HG02973 (cell line): ENCODE measurements around the gene AP1G1.
"Not testable (repeated sequence)": the region's sequence is repeated elsewhere in the genome, so short reads cannot be mapped to it uniquely, and the experiment has no call there.

ENCODE experiments used
- ATAC-seq: cut with Tn5 transposase; IDR thresholded peaks from one replicate; pipeline ENCODE4 v1.9.1; 2021; ENCODE audit warnings: moderate library complexity; ENCODE audit not compliant: unreplicated experiment

The AP1G1 gene

DNA sequence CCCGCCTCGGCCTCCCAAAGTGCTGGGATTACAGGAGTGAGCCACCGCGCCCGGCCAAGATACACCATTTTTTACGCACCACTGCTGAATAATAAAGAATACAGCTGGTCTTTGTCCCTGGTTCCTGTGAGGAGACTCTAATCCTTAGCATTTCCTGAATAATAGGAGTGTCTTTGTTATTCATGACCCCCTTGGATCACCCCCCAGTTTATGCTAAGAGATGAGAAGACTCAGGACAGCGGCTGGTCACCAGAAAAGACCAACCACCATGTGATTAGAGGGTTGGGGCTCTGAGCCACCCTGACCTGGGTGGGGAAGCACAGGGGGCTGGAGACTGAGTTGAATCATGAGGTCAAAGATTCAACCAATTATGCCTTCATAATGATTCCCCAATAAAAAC is 101.4 kb downstream of the AP1G1 start:
- no peak for ATAC-seq

DNA sequence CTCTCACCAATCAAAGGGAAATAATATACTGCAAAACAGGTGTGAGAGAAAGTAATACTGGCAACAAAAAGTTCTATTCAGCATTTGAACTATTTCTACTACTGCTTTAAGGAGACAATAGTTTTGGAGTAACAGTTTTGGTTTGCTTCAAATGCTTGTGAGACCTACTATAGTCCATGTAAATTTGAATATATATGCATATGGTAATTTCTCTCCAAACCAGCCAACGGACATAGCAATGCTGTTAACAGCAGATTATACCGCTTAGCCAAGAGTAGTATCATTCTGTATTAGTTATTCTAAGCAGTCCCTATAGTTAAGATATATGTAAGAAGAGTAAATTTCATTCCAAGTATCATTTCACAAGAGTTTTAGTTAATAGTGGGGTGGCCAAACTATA is 102.6 kb downstream of the AP1G1 start:
- ATAC-seq = no peak

DNA sequence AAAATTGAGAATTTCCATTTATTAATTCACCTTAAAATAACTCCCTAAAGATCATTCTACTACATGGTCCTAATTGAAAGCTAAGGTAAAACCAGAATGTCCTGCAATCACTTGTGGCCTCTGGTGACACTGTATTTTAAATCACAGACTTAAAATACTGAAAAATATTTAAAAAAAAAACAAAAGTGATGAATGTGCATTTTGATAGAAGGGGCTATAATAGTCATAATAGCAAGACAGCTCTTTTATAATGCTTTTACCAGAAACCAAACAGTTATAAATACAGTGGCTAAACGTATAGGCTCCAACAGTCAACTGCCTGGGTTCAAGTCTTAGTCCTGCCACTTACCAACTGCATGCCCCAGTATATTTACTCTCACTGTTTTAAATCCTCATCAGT is 105.3 kb downstream of the AP1G1 start:
- no peak for ATAC-seq

DNA sequence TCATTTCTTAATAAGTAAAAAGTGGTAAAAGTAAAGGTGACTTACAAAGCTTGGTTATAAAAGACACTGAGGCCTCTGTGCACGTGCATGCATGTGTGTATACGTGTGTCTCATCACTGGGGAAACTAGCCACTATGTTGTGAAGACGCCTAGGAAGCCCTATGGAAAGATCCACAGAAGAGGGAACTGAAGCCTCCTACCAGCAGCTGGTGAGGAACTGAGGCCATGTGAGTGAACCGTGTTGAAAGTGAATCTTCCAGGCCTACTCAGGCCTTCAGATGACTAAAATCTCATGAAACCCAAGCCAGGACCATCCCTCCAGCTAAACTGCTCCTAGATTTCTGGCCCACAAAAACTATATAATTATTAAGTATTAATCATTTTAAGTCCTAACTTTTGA is 107.8 kb downstream of the AP1G1 start:
- ATAC-seq = no peak

DNA sequence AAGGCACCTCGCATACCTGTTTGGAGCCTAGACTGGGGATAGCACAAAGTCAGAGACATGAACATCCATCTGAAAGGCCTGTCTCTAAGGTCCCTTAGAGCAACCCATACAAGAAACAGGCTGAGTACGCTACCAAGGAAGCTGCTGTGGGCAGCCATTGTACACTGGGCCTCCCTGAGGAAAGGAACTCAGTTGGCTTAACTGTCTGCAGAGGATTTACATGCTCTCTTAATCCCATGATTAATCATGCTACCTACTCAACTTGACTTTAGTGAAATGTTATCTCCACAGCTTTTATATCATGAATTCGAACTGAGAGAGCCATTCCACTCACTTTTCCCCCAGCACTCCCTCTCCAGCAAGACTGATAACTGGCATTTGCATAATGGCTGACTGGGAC is 110.1 kb downstream of the AP1G1 start:
- ATAC-seq = no peak

DNA sequence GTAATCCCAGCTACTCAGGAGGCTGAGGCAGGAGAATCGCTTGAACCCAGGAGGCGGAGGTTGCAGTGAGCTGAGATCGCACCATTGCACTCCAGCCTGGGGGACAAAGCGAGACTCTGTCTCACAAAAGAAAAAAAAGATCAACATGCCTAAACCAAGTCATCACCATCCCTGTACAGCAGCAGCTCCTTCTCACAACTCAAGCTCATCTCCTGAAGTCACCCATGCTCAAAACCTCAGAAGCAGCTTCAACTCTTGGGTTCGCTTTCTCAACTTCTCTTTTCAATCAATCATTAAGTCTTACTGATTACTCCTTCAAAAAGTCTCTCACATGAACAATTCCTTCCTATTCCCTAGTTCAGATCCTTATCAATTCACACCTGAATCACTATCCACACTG is 115.5 kb downstream of the AP1G1 start:
- no peak for ATAC-seq

DNA sequence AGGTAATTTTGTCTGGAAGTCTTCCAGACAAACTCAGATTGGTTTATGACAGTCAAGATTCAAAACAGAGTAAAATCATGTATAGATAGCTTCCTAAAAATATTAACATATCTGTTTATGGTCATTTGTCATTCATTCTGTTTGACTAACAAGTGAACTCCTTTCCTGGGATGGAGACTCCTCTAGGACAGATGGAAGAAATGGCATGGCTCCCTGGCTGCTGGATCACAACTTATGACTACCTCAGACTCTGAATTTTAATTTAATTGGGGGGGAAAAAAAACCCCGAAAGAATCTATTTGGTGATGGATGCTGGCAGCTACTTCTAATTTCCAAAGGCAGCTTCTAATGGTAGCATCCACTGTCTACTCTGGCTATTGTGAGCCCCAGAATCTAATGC is 118.7 kb downstream of the AP1G1 start:
- ATAC-seq = no peak

DNA sequence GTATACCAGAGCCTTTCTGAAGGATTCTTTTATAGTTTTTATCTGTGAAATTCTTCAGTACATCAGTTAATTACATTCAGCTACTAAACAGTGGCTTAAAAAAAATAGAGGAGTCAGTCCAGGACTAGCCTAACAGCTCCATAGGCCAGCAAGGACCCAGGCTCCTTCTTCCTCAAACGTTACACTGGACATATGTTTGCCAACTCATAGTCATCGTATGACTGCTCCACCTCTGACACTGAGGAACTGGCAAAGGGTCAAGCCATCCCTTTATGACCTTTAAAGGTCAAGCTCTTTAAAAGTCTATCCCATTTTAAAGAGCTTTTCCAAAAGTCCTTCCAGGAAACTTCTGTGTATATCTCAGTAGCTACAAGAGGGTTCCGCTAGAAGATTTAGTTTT is 120.8 kb downstream of the AP1G1 start:
- no peak for ATAC-seq

DNA sequence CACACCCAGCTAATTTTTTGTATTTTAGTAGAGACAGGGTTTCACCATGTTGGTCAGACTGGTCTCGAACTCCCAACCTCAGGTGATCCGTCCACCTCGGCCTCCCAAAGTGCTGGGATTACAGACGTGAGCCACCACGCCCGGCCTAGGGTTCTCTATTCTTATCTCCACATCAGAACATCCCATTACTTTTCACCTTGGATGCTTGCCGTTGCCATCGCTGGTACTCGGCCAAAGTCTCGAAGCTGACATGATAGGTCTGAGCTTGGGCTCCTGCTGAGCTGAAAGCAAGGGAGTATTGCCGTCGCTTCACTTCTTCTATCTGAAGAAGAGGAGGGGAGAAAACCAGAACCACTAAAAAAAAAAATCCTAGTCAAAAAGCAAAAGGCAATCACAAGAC is 124.4 kb downstream of the AP1G1 start:
- ATAC-seq = not testable (repeated sequence)

DNA sequence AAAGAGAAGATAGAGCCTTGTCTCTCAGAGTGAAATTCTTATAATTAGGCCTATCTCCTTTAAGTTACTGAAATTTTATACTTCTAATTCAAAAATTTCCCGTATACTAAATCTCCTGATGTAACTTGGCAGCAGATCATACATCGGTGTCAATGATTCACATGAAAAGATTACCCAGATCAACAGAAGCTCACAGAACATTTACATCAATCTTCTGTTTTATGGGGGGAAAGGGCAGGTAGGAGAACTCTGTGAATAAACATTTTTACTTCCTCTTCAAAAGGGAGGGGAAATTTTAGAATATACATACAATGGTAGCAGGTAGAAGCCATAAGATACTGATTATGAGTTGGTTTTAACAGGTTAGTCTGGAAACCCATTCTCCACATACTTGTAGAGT is 127.3 kb downstream of the AP1G1 start:
- no peak for ATAC-seq
